ENCODE data around the gene CES3.
"Not testable (repeated sequence)": the region's sequence is repeated elsewhere in the genome, so short reads cannot be mapped to it uniquely, and the experiment has no call there.

The CES3 gene

GRCh38 chr16:66955363-66956153 is 5.5 kb upstream of the CES3 start:
- H3K9me3 ChIP-seq (ENCODE audit: control insufficient read depth, insufficient read depth, low read depth, low read length); H3K9ac ChIP-seq (ENCODE audit: low read length); H3K27ac ChIP-seq (ENCODE audit: low read depth, low read length); H3K4me3 ChIP-seq (ENCODE audit: low read depth, low read length); H3K36me3 ChIP-seq (ENCODE audit: control insufficient read depth, insufficient read depth, low read length); H3K4me1 ChIP-seq (ENCODE audit: control insufficient read depth, insufficient read depth, low read length); H3K27me3 ChIP-seq (ENCODE audit: control insufficient read depth, insufficient read depth, low read length): not testable (repeated sequence)

DNA sequence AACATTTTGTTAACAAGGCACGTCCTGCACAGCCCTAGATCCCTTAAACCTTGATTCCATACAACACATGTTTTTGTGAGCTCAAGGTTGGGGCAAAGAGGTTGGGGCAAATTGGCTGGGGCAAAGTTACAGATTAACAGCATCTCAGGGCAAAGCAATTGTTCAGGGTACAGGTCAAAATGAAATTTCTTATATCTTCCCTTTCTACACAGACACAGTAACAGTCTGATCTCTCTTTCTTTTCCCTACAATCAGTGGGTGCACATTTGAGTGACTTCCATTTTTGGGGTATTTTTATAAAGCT is 5.0 kb upstream of the CES3 start:
- not testable (repeated sequence) for H3K9ac ChIP-seq (ENCODE audit: low read length); H3K36me3 ChIP-seq (ENCODE audit: control insufficient read depth, insufficient read depth, low read length)

DNA sequence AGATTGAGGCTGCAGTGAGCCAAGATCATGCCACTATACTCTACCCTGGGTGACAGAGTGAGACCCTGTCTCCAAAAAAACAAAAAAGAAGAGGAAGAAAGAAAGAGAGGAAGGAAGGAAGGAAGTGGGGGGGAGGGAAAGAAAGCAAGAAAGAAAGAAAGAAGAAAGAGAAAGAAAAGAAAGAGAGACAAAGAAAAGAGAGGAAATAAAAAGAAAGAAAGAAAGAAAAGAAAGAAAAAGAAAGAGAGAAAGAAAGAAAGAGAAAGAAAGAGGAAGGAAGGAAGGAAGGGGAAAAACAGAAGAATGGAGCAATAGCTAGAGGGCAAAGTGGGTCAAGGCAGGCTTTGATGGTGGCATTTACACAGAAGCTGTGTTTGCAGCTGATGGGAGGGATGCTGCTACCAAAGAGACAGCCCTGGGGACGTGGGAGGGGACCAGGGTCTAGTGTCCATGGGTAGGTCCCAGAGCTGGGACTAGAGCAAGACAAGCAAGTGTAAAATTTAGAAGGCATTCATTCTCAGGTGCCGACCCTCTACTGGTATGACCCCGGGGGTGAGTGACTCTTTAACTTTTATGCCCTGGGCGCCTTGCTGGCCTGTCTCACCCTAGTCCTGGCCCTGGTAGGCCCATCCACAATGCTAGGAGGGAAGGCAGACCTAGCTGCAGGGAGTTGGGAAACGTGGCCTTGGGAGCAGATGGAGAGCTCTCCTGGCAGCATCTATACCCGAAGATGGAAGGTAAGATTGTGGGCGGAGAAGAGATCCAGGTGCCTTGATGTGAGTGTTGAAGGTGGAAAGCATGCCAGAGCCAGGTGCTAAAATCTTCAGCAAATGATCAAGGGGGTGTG is 2.0 kb upstream of the CES3 start:
- Histone ChIP-seq H3K9ac (ENCODE audit: low read length) (no peak overlapping the region), H3K27me3 (ENCODE audit: control insufficient read depth, insufficient read depth, low read length) (no peaks in the 10 kb centered on the region; the same call in 1 of the 2 replicates), H3K9me3 (ENCODE audit: control insufficient read depth, insufficient read depth, low read depth, low read length) (no peaks in the 10 kb centered on the region), H3K4me3 (ENCODE audit: low read depth, low read length) (no peak overlapping the region), H3K27ac (ENCODE audit: low read depth, low read length) (no peak overlapping the region), H3K4me1 (ENCODE audit: control insufficient read depth, insufficient read depth, low read length) (peaks cover 3% of the 10 kb centered on the region; the same call in 1 of the 2 replicates), H3K36me3 (ENCODE audit: control insufficient read depth, insufficient read depth, low read length) (no peaks in the 10 kb centered on the region)

More for the DNA sequence above, 5.0 kb upstream of the CES3 start:
- H3K4me3 ChIP-seq (ENCODE audit: low read depth, low read length); H3K9me3 ChIP-seq (ENCODE audit: control insufficient read depth, insufficient read depth, low read depth, low read length); H3K27me3 ChIP-seq (ENCODE audit: control insufficient read depth, insufficient read depth, low read length); H3K4me1 ChIP-seq (ENCODE audit: control insufficient read depth, insufficient read depth, low read length); H3K27ac ChIP-seq (ENCODE audit: low read depth, low read length): not testable (repeated sequence)

GRCh38 chr16:66959704-66960161 is 1.3 kb upstream of the CES3 start:
- Histone ChIP-seq H3K27me3 (ENCODE audit: control insufficient read depth, insufficient read depth, low read length) (no peaks in the 10 kb centered on the region; the same call in 1 of the 2 replicates), H3K36me3 (ENCODE audit: control insufficient read depth, insufficient read depth, low read length) (no peaks in the 10 kb centered on the region), H3K9ac (ENCODE audit: low read length) (no peak overlapping the region), H3K4me3 (ENCODE audit: low read depth, low read length) (no peak overlapping the region), H3K9me3 (ENCODE audit: control insufficient read depth, insufficient read depth, low read depth, low read length) (no peaks in the 10 kb centered on the region), H3K27ac (ENCODE audit: low read depth, low read length) (no peak overlapping the region), H3K4me1 (ENCODE audit: control insufficient read depth, insufficient read depth, low read length) (peaks cover 3% of the 10 kb centered on the region; the same call in 1 of the 2 replicates)

DNA sequence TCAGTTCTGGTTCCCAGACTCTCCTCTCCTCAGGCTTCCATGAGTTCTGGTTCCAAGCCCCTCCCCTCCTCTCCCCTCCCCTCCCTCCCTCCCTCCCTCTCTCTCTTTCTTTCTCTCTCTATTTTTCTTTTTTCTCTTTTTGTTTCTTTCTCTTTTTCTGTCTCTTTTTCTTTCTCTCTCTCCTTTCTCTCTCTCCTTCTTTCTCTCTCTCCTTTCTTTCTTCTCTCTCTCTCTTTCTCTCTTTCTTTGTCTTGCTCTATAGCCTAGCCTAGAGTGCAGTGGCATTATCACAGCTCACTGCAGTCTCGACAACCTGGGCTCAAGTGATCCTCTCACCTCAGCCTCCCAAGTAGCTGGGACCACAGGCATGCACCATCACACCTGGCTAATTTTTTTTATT is 796 bp upstream of the CES3 start:
- H3K4me3 ChIP-seq (ENCODE audit: low read depth, low read length) = no peak overlapping the region
- peaks cover 3% of the 10 kb centered on the region; the same call in 1 of the 2 replicates for H3K4me1 ChIP-seq (ENCODE audit: control insufficient read depth, insufficient read depth, low read length)
- H3K27me3 ChIP-seq (ENCODE audit: control insufficient read depth, insufficient read depth, low read length) = no peaks in the 10 kb centered on the region; the same call in 1 of the 2 replicates
- H3K36me3 ChIP-seq (ENCODE audit: control insufficient read depth, insufficient read depth, low read length) = no peaks in the 10 kb centered on the region
- H3K9ac ChIP-seq (ENCODE audit: low read length) = no peak overlapping the region
- no peak overlapping the region for H3K27ac ChIP-seq (ENCODE audit: low read depth, low read length)
- no peaks in the 10 kb centered on the region for H3K9me3 ChIP-seq (ENCODE audit: control insufficient read depth, insufficient read depth, low read depth, low read length)

DNA sequence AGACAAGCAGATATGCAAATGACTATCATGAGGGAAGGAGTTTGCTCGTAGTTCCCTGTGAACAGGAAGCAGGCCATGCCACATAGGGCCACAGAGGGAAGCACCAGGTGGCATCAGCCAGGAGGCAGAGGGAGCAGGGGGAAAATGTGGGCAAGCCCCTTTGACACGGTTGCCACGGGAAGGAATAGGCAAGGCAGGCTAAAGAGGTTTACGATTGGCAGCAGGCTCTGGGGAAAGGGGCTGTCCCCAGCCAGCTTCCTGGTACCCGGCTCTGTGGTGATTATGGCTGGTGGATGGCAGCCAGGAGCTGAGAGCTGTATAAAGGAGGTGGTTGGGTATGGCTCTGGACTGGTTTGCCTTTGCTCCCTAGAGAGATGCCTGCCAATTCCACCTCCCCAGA is 848 bp downstream of the CES3 start:
- Histone ChIP-seq H3K4me1 (ENCODE audit: control insufficient read depth, insufficient read depth, low read length) (peaks cover 3% of the 10 kb centered on the region; the same call in 1 of the 2 replicates), H3K27me3 (ENCODE audit: control insufficient read depth, insufficient read depth, low read length) (no peaks in the 10 kb centered on the region; the same call in 1 of the 2 replicates), H3K9me3 (ENCODE audit: control insufficient read depth, insufficient read depth, low read depth, low read length) (no peaks in the 10 kb centered on the region), H3K36me3 (ENCODE audit: control insufficient read depth, insufficient read depth, low read length) (no peaks in the 10 kb centered on the region), H3K4me3 (ENCODE audit: low read depth, low read length) (no peak overlapping the region), H3K27ac (ENCODE audit: low read depth, low read length) (no peak overlapping the region), H3K9ac (ENCODE audit: low read length) (no peak overlapping the region)

DNA sequence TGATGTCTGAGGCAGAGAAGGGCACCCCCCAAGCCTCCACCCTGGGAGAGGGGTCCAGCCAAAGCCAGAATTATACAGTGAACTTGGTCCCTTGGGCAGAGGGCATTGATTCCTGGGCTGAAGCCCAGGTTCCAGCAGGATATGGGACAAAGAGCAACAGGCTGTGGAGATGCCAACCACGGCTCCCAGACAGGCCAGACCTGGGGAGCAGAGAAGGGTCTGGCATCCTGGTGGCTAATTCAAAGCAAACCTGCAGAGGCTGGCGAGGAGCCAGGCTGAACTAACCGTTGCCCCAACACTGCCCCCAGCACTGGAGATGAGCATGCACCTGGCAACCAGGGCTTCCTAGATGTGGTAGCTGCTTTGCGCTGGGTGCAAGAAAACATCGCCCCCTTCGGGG is 3.0 kb downstream of the CES3 start:
- Histone ChIP-seq H3K9me3 (ENCODE audit: control insufficient read depth, insufficient read depth, low read depth, low read length) (no peaks in the 10 kb centered on the region), H3K4me1 (ENCODE audit: control insufficient read depth, insufficient read depth, low read length) (peaks cover 3% of the 10 kb centered on the region; the same call in 1 of the 2 replicates), H3K27me3 (ENCODE audit: control insufficient read depth, insufficient read depth, low read length) (no peaks in the 10 kb centered on the region), H3K27ac (ENCODE audit: low read depth, low read length) (no peak overlapping the region), H3K4me3 (ENCODE audit: low read depth, low read length) (no peak overlapping the region), H3K9ac (ENCODE audit: low read length) (no peak overlapping the region), H3K36me3 (ENCODE audit: control insufficient read depth, insufficient read depth, low read length) (no peaks in the 10 kb centered on the region)

DNA sequence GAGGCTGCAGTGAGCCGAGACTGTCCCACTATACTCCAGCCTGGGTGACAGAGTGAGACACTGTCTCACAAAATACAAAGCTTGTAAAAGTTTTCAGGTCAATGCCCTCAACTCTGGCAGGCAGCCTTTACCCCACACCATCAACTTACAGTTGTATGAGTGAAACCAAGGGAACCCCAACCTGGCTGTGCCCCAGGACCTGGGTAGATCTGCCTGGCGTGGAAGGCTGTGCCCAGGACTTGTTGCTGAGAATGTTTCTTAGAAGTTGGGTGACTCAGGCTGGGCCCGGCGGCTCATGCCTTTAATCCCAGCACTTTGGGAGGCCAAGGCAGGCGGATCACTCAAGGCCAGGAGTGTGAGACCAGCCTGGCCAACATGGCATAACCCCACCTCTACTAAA is 7.8 kb downstream of the CES3 start:
- H3K27me3 ChIP-seq (ENCODE audit: control insufficient read depth, insufficient read depth, low read length) = no peaks in the 10 kb centered on the region
- no peaks in the 10 kb centered on the region for H3K9me3 ChIP-seq (ENCODE audit: control insufficient read depth, insufficient read depth, low read depth, low read length)
- H3K4me3 ChIP-seq (ENCODE audit: low read depth, low read length) = no peak overlapping the region
- H3K4me1 ChIP-seq (ENCODE audit: control insufficient read depth, insufficient read depth, low read length) = no peaks in the 10 kb centered on the region; the same call in 1 of the 2 replicates
- no peaks in the 10 kb centered on the region for H3K36me3 ChIP-seq (ENCODE audit: control insufficient read depth, insufficient read depth, low read length)
- H3K9ac ChIP-seq (ENCODE audit: low read length) = no peak overlapping the region
- no peak overlapping the region for H3K27ac ChIP-seq (ENCODE audit: low read depth, low read length)

- H3K9me3 ChIP-seq (ENCODE audit: control insufficient read depth, insufficient read depth, low read depth, low read length) = no peaks in the 10 kb centered on the region
- no peak overlapping the region for H3K27ac ChIP-seq (ENCODE audit: low read depth, low read length)
- no peaks in the 10 kb centered on the region for H3K36me3 ChIP-seq (ENCODE audit: control insufficient read depth, insufficient read depth, low read length)
- no peaks in the 10 kb centered on the region for H3K27me3 ChIP-seq (ENCODE audit: control insufficient read depth, insufficient read depth, low read length)
- H3K9ac ChIP-seq (ENCODE audit: low read length) = no peak overlapping the region
- no peak overlapping the region for H3K4me3 ChIP-seq (ENCODE audit: low read depth, low read length)
- H3K4me1 ChIP-seq (ENCODE audit: control insufficient read depth, insufficient read depth, low read length) = no peaks in the 10 kb centered on the region; the same call in 1 of the 2 replicates
Measured at GRCh38 chr16:66970775-66971720, 10.0 kb downstream of the CES3 start.

DNA sequence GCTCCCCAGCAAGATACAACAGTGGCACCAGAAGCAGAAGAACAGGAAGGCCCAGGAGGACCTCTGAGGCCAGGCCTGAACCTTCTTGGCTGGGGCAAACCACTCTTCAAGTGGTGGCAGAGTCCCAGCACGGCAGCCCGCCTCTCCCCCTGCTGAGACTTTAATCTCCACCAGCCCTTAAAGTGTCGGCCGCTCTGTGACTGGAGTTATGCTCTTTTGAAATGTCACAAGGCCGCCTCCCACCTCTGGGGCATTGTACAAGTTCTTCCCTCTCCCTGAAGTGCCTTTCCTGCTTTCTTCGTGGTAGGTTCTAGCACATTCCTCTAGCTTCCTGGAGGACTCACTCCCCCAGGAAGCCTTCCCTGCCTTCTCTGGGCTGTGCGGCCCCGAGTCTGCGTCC is 11.9 kb downstream of the CES3 start:
- no peaks in the 10 kb centered on the region; the same call in 1 of the 2 replicates for H3K4me1 ChIP-seq (ENCODE audit: control insufficient read depth, insufficient read depth, low read length)
- no peaks in the 10 kb centered on the region for H3K9me3 ChIP-seq (ENCODE audit: control insufficient read depth, insufficient read depth, low read depth, low read length)
- no peak overlapping the region for H3K27ac ChIP-seq (ENCODE audit: low read depth, low read length)
- H3K4me3 ChIP-seq (ENCODE audit: low read depth, low read length) = no peak overlapping the region
- H3K27me3 ChIP-seq (ENCODE audit: control insufficient read depth, insufficient read depth, low read length) = no peaks in the 10 kb centered on the region
- no peaks in the 10 kb centered on the region for H3K36me3 ChIP-seq (ENCODE audit: control insufficient read depth, insufficient read depth, low read length)
- H3K9ac ChIP-seq (ENCODE audit: low read length) = no peak overlapping the region

Measured in HUES6 (cell line).